DMS 273 treated with DMSO at 0.1 percent for 48 hours (cell line): Measurements from ENCODE around the gene CUL1.

Experiments
- DNase-seq: peaks from one replicate; lab custom pipeline; 2025; lab: John Stamatoyannopoulos, UW

The CUL1 gene

GRCh38 chr7:148718431-148718830, 19.7 kb downstream of the CUL1 start:
- DNase-seq, result no peak

GRCh38 chr7:148719753-148720152, 21.1 kb downstream of the CUL1 start:
- DNase-seq, result no peak

- no peak for DNase-seq
These were observed 21.8 kb downstream of the CUL1 start for GRCh38 chr7:148720472-148720871.

GRCh38 chr7:148721390-148721789, 22.7 kb downstream of the CUL1 start:
- no peak for DNase-seq

- DNase-seq, result no peak
These were observed 23.9 kb downstream of the CUL1 start for GRCh38 chr7:148722340-148723165.

GRCh38 chr7:148723166-148723559, 24.5 kb downstream of the CUL1 start:
- DNase-seq, result no peak

- no peak for DNase-seq
These were observed 25.1 kb downstream of the CUL1 start for GRCh38 chr7:148723846-148724245.

- DNase-seq, result no peak
These were observed 27.7 kb downstream of the CUL1 start for GRCh38 chr7:148726385-148726784.

GRCh38 chr7:148727501-148728278, 29.0 kb downstream of the CUL1 start:
- no peak for DNase-seq

GRCh38 chr7:148729984-148730733, 31.5 kb downstream of the CUL1 start:
- no peak for DNase-seq

- no peak for DNase-seq
These were observed 34.2 kb downstream of the CUL1 start for GRCh38 chr7:148732862-148733261.

GRCh38 chr7:148733496-148733895, 34.8 kb downstream of the CUL1 start:
- DNase-seq, result no peak

- DNase-seq, result no peak
These were observed 36.4 kb downstream of the CUL1 start for GRCh38 chr7:148735141-148735540.

GRCh38 chr7:148735967-148736366, 37.3 kb downstream of the CUL1 start:
- no peak for DNase-seq

- no peak for DNase-seq
These were observed 40.2 kb downstream of the CUL1 start for GRCh38 chr7:148738737-148739535.

GRCh38 chr7:148746135-148746534, 47.4 kb downstream of the CUL1 start:
- DNase-seq, result no peak

GRCh38 chr7:148747274-148747673, 48.6 kb downstream of the CUL1 start:
- DNase-seq, result no peak

- no peak for DNase-seq
These were observed 52.0 kb downstream of the CUL1 start for GRCh38 chr7:148750442-148751355.

- no peak for DNase-seq
These were observed 54.5 kb downstream of the CUL1 start for GRCh38 chr7:148753224-148753623.

GRCh38 chr7:148754912-148755311, 56.2 kb downstream of the CUL1 start:
- no peak for DNase-seq
